Mesothelial cell of epicardium (in vitro differentiated cells): ENCODE results near the gene DSC1. TPM values are rescaled to one million over a fixed set of nuclear protein-coding genes. Genes with fewer than 3 reads are reported as not detected.

Experiments used
- DNase-seq, 2 experiments: peaks; one replicate each; pipeline ENCODE4 v3.0.0; 2021; ENCODE audit warnings: low spot score in 2 of 2; ENCODE audit not compliant: unreplicated experiment in 2 of 2
- H3K27ac Mint-ChIP-seq: 2 replicates; pipeline ENCODE4 v1.8.0; 2021; ENCODE audit warnings: mixed read lengths
- H3K27me3 Mint-ChIP-seq: 2 replicates; pipeline ENCODE4 v1.8.0; 2021; ENCODE audit warnings: low read depth, mixed read lengths
- H3K36me3 Mint-ChIP-seq: 2 replicates; pipeline ENCODE4 v1.8.0; 2021; ENCODE audit warnings: mixed read lengths
- H3K4me1 Mint-ChIP-seq: 2 replicates; pipeline ENCODE4 v1.8.0; 2021; ENCODE audit warnings: mixed read lengths
- H3K4me3 Mint-ChIP-seq: 2 replicates; pipeline ENCODE4 v1.8.0; 2021; ENCODE audit warnings: mild to moderate bottlenecking, moderate library complexity, mixed read lengths
- H3K9me3 Mint-ChIP-seq: 2 replicates; pipeline ENCODE4 v1.8.0; 2021; ENCODE audit warnings: mixed read lengths
- CTCF ChIP-seq: fragments of 200-600 bp; sonication (generic); IDR thresholded peaks from one replicate; pipeline ENCODE4 v1.5.0; 2021; ENCODE audit warnings: antibody characterized with exemption; ENCODE audit not compliant: unreplicated experiment
- total RNA-seq: library from RNA; stranded (reverse); gene quantifications from 3 replicates; pipeline ENCODE4 v1.2.1, GENCODE V29; 2021

DSC1 gene
- total RNA-seq, 1 donor from 2014 or later = 0.36 TPM

- Mint-ChIP-seq H3K36me3 (no peaks in the 10 kb centered on the region), H3K4me1 (peaks cover 45% of the 10 kb centered on the region), H3K9me3 (no peaks in the 10 kb centered on the region), H3K4me3 (peak overlapping the region; percentile 88), H3K27ac (peak overlapping the region; percentile 97), H3K27me3 (no peaks in the 10 kb centered on the region)
- no peak for DNase-seq
- TF ChIP-seq CTCF = no peak
Observed at GRCh38 chr18:31102941-31103340, 59.7 kb downstream of the DSC1 start.

GRCh38 chr18:31102025-31102684 lies 60.5 kb downstream of the DSC1 start, which contains the start of gene DSC2:
TSS of gene DSC2 (minus strand) at chr18:31102421. CDS start at chr18:31101971, 450 bp downstream.
- no peak for TF ChIP-seq CTCF
- Mint-ChIP-seq H3K27me3 (no peaks in the 10 kb centered on the region), H3K4me3 (peak within 1 kb of the TSS; percentile 88), H3K9me3 (no peaks in the 10 kb centered on the region), H3K36me3 (no peaks in the 10 kb centered on the region), H3K4me1 (peaks cover 45% of the 10 kb centered on the region), H3K27ac (peak within 1 kb of the TSS; percentile 97)
- peak; percentile 33 to 63 for DNase-seq

- no peak for TF ChIP-seq CTCF
- peak overlapping the region; percentile 86 for H3K27ac Mint-ChIP-seq
- peak overlapping the region; percentile 88 for H3K4me3 Mint-ChIP-seq
- H3K9me3 Mint-ChIP-seq = no peaks in the 10 kb centered on the region
- DNase-seq = peak; percentile 22 to 58
- H3K36me3 Mint-ChIP-seq = no peaks in the 10 kb centered on the region
- H3K27me3 Mint-ChIP-seq = no peaks in the 10 kb centered on the region
- H3K4me1 Mint-ChIP-seq = peaks cover 48% of the 10 kb centered on the region
Observed at GRCh38 chr18:31101183-31102024, 61.3 kb downstream of the DSC1 start.

- no peak for TF ChIP-seq CTCF
- H3K27ac Mint-ChIP-seq = peak overlapping the region; percentile 86
Observed at GRCh38 chr18:31100436-31101182, 62.0 kb downstream of the DSC1 start.

GRCh38 chr18:31099450-31100230 lies 63.0 kb downstream of the DSC1 start:
- peak overlapping the region; percentile 88 for H3K4me3 Mint-ChIP-seq
- DNase-seq = no peak
- H3K4me1 Mint-ChIP-seq = peaks cover 49% of the 10 kb centered on the region
- H3K9me3 Mint-ChIP-seq = no peaks in the 10 kb centered on the region
- H3K27ac Mint-ChIP-seq = peak overlapping the region; percentile 86
- TF ChIP-seq CTCF = no peak
- H3K27me3 Mint-ChIP-seq = no peaks in the 10 kb centered on the region
- H3K36me3 Mint-ChIP-seq = no peaks in the 10 kb centered on the region

More at GRCh38 chr18:31100436-31101182, 62.0 kb downstream of the DSC1 start:
- no peaks in the 10 kb centered on the region for H3K27me3 Mint-ChIP-seq
- H3K4me1 Mint-ChIP-seq = peaks cover 50% of the 10 kb centered on the region
- H3K9me3 Mint-ChIP-seq = no peaks in the 10 kb centered on the region
- no peaks in the 10 kb centered on the region for H3K36me3 Mint-ChIP-seq
- peak in 1 of 2 experiments; percentile 43 for DNase-seq
- H3K4me3 Mint-ChIP-seq = peak overlapping the region; percentile 88
